Central memory CD4-positive, alpha-beta T cell (primary cell): ENCODE measurements around the gene DCBLD1.

ENCODE experiments used
- DNase-seq: peaks from one replicate; pipeline ENCODE4 v3.0.0; 2022

The DCBLD1 gene

GRCh38 chr6:117561128-117561527, 78.7 kb downstream of the DCBLD1 start:
- DNase-seq: no peak

- DNase-seq: no peak
These were observed 82.2 kb downstream of the DCBLD1 start for GRCh38 chr6:117564681-117565080.

DNA sequence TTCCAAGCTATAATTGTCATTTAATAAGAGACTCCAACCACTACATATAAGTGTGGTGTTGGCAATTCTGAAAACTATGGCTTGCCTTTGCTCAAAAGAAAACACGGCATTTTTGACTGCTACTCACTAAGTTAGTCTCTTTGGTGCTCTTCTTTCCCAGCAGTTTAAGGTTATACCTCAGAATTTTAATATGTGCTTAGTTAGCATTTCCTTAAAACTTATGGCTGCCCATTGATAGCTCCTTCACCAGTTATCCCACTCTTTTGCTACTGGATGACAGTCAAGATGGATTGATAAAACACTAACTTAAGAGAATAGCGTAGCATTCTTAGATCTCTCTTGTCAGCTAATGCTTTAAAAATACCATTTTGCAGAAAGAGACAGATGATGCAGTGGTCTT, 85.8 kb downstream of the DCBLD1 start:
- DNase-seq: no peak

DNA sequence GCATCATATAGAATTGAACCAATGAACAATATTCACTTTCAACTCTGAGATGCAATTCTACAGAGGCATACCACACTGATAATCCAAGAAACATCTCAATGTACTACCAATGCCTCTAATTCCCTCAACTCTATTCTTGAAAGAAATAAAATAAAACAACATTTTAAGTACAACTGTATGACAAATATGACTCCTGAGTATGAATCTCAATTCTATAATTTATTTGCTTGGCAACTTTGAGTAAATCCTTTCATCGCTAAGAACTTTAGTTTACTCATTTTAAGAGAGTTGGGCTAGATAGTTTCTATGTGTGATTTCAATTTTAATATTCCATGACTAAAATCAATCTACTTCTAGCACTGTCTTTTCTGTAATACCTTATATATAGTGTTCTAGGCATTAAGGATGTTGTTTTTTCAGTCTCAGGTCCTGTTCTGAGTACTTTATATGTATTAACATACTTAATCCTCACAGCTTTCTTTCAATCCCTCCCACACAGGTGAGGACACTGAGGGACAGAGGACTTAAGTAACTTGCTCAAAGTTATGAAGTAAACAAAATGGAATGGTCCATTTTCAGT, 86.4 kb downstream of the DCBLD1 start:
- DNase-seq: no peak

DNA sequence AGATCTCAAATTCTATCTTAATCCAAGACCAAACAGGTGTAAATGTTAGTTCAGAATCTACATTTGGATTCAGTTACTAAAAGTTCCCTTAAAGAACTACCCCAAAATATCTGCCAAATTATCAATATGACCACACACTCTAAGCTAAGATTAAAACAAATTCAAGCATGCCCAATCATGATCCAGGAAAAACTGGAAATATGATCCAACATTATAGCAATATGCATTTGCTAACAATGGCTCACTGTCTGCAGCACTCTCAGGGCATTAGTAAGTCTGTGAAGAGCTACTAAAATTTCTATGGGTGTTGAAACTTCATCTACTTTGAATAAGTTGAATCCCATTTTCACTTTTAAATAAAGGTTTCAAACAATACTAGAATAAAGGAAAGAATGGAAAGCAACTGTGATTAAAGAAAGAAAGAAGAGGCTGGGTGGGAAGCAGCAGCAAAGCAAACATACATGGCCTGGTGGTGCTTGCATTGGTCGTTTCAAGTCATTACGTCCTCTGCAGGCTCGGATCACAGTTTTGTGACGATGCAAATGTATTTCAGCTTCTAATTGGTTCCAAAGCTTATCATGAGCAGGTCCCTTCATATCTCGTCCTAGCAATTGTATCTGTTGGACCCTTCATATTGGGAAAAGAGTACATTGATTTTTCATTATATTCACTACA, 90.7 kb downstream of the DCBLD1 start:
- no peak for DNase-seq

GRCh38 chr6:117574198-117574597, 91.7 kb downstream of the DCBLD1 start:
- no peak for DNase-seq

GRCh38 chr6:117585647-117586046, 103.2 kb downstream of the DCBLD1 start:
- DNase-seq: no peak

DNA sequence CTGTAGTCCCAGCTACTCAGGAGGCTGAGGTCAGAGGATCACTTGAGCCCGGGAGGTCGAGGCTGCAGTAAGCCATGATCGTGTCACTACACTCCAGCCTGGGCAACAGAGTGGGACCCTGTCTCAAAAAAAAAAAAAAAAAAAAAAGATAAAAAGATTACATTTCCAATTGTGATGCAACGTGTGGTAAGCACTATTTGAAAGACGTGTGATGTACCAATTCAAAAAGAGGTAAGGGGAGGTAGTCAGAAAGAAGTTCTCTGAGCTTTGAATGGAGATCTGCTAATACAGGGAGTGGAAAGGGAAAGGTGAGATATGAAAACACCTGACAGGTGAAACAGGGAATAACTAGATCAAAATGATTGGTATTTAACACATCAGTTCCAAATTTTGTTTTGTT, 108.0 kb downstream of the DCBLD1 start:
- no peak for DNase-seq

DNA sequence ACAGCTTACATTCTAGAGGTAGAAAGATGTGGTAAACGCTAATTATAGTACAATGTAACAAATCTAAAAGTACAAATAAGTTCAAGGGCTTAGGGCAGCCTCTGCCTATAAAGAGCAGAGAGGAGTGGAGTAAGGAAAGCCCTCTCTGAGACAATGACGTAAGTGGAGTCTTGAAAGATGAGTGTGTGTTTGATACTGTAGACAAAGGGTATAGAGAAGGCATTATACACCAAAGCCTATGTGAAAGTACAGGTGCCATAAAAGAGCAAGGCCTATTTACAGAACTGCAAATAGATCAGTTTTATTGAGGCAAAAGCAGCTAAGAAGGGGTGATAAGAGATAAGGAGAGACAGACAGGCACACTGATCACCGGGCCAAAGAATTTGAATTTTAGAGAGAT, 108.9 kb downstream of the DCBLD1 start:
- DNase-seq: no peak

GRCh38 chr6:117592983-117593759, 110.7 kb downstream of the DCBLD1 start:
- no peak for DNase-seq

- no peak for DNase-seq
These were observed 112.8 kb downstream of the DCBLD1 start for GRCh38 chr6:117595099-117595923.

DNA sequence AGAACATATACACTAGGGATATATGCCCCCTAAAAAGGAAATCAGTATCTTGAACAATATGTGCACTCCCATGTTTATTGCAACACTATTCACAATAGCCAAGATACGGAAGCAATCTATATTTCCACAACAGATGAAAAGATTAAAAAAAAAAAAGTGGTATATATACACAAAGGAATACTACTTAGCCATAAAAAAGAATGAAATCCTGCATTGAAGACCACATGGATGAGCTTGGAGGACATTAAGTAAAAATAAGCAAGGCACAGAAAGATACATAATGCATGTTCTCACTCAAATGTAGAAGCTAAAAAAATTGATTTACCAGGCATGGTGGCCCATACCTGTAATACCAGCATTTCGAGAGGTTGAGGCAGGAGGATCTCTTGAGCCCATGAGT, 115.3 kb downstream of the DCBLD1 start:
- DNase-seq: no peak
